ENCODE measurements around the gene ROMO1.
"Not testable (repeated sequence)": the region's sequence is repeated elsewhere in the genome, so short reads cannot be mapped to it uniquely, and the experiment has no call there.

ROMO1 gene

GRCh38 chr20:35710039-35710438 is 10.8 kb downstream of the ROMO1 start:
- no peak for DNase-seq (ENCODE audit: low read depth, low spot score)

GRCh38 chr20:35710884-35711587 is 11.8 kb downstream of the ROMO1 start:
- DNase-seq (ENCODE audit: low read depth, low spot score): no peak

- DNase-seq (ENCODE audit: low read depth, low spot score): no peak
Observed at GRCh38 chr20:35711588-35712209, 12.5 kb downstream of the ROMO1 start.

- not testable (repeated sequence) for DNase-seq (ENCODE audit: low read depth, low spot score)
Observed at GRCh38 chr20:35713120-35713519, 13.9 kb downstream of the ROMO1 start.

GRCh38 chr20:35714127-35714526 is 14.9 kb downstream of the ROMO1 start:
- no peak for DNase-seq (ENCODE audit: low read depth, low spot score)

- DNase-seq (ENCODE audit: low read depth, low spot score): no peak
Observed at GRCh38 chr20:35715652-35716051, 16.4 kb downstream of the ROMO1 start.

- no peak for DNase-seq (ENCODE audit: low read depth, low spot score)
Observed at GRCh38 chr20:35716330-35716729, 17.1 kb downstream of the ROMO1 start.

GRCh38 chr20:35718321-35718720 is 19.1 kb downstream of the ROMO1 start:
- not testable (repeated sequence) for DNase-seq (ENCODE audit: low read depth, low spot score)

GRCh38 chr20:35718972-35719635 is 19.9 kb downstream of the ROMO1 start:
- DNase-seq (ENCODE audit: low read depth, low spot score): no peak

GRCh38 chr20:35719717-35720116 is 20.5 kb downstream of the ROMO1 start:
- DNase-seq (ENCODE audit: low read depth, low spot score): no peak

- no peak for DNase-seq (ENCODE audit: low read depth, low spot score)
Observed at GRCh38 chr20:35720165-35721123, 21.2 kb downstream of the ROMO1 start.

GRCh38 chr20:35721219-35721618 is 22.0 kb downstream of the ROMO1 start:
- DNase-seq (ENCODE audit: low read depth, low spot score): no peak

GRCh38 chr20:35721621-35722020 is 22.4 kb downstream of the ROMO1 start:
- DNase-seq (ENCODE audit: low read depth, low spot score): no peak

GRCh38 chr20:35723275-35723639 is 24.1 kb downstream of the ROMO1 start:
- not testable (repeated sequence) for DNase-seq (ENCODE audit: low read depth, low spot score)

GRCh38 chr20:35723652-35724320 is 24.6 kb downstream of the ROMO1 start:
- not testable (repeated sequence) for DNase-seq (ENCODE audit: low read depth, low spot score)

GRCh38 chr20:35724321-35725230 is 25.4 kb downstream of the ROMO1 start:
- no peak for DNase-seq (ENCODE audit: low read depth, low spot score)

- no peak for DNase-seq (ENCODE audit: low read depth, low spot score)
Observed at GRCh38 chr20:35726842-35727711, 27.9 kb downstream of the ROMO1 start.

- DNase-seq (ENCODE audit: low read depth, low spot score): no peak
Observed at GRCh38 chr20:35729283-35729807, 30.1 kb downstream of the ROMO1 start.
